C4-2B (cell line): ENCODE measurements around the gene ACVR1B.

Experiments used
- H3K27ac ChIP-seq: fragments of 450-650 bp; 2 replicates; pipeline ENCODE4 v1.5.1; 2017
- CTCF ChIP-seq: fragments of 450-650 bp; conservative IDR thresholded peaks from 2 replicates; pipeline ENCODE4 v1.5.1; 2017; ENCODE audit warnings: mild to moderate bottlenecking
- ZFX ChIP-seq: fragments of 450-650 bp; IDR thresholded peaks from 2 replicates; pipeline ENCODE4 v1.6.1; 2017

Gene ACVR1B

GRCh38 chr12:51948066-51948465 lies 3.4 kb upstream of the ACVR1B start:
- no peak overlapping the region for H3K27ac ChIP-seq
- TF ChIP-seq ZFX (no peak), CTCF (no peak)

GRCh38 chr12:51949342-51950030 lies 2.0 kb upstream of the ACVR1B start:
- no peak overlapping the region for H3K27ac ChIP-seq
- TF ChIP-seq CTCF (no peak), ZFX (no peak)

- TF ChIP-seq ZFX, result no peak
- peak overlapping the region; percentile 28; the same call in 1 of the 2 replicates for H3K27ac ChIP-seq
Measured at GRCh38 chr12:51950682-51951198, 759 bp upstream of the ACVR1B start.

GRCh38 chr12:51951843-51952722 lies 584 bp downstream of the ACVR1B start:
- H3K27ac ChIP-seq, result peak overlapping the region; percentile 92
- TF ChIP-seq CTCF, result no peak
- peak; percentile 24; the same call in 1 of the 2 replicates for TF ChIP-seq ZFX

- H3K27ac ChIP-seq, result no peak overlapping the region
- no peak for TF ChIP-seq CTCF
- TF ChIP-seq ZFX, result no peak
Measured at GRCh38 chr12:51953089-51953488, 1.6 kb downstream of the ACVR1B start.

GRCh38 chr12:51953864-51954263 lies 2.4 kb downstream of the ACVR1B start:
- TF ChIP-seq ZFX (no peak), CTCF (no peak)
- H3K27ac ChIP-seq, result peak overlapping the region; percentile 27; the same call in 1 of the 2 replicates

- no peak for TF ChIP-seq CTCF
- TF ChIP-seq ZFX, result no peak
- H3K27ac ChIP-seq, result peak overlapping the region; percentile 66; the same call in 1 of the 2 replicates
Measured at GRCh38 chr12:51954561-51955361, 3.3 kb downstream of the ACVR1B start.
